DMS 273 treated with DMSO at 0.1 percent for 48 hours (cell line): ENCODE measurements around the gene RBBP8NL.

Source experiments
- DNase-seq: peaks from one replicate; lab custom pipeline; 2025; lab: John Stamatoyannopoulos, UW

RBBP8NL gene

GRCh38 chr20:62392621-62393334, 34.6 kb downstream of the RBBP8NL start:
- no peak for DNase-seq

GRCh38 chr20:62392077-62392418, 35.3 kb downstream of the RBBP8NL start:
- DNase-seq: no peak

- no peak for DNase-seq
These were observed 35.9 kb downstream of the RBBP8NL start for GRCh38 chr20:62391165-62392076.

GRCh38 chr20:62390317-62391164, 36.8 kb downstream of the RBBP8NL start:
- DNase-seq: no peak

GRCh38 chr20:62389601-62390087, 37.7 kb downstream of the RBBP8NL start:
- DNase-seq: no peak

- no peak for DNase-seq
These were observed 38.3 kb downstream of the RBBP8NL start for GRCh38 chr20:62388839-62389600.

- no peak for DNase-seq
These were observed 39.3 kb downstream of the RBBP8NL start for GRCh38 chr20:62387933-62388635.

GRCh38 chr20:62387219-62387913, 40.0 kb downstream of the RBBP8NL start:
- no peak for DNase-seq

- DNase-seq: peak; percentile 58
These were observed 40.7 kb downstream of the RBBP8NL start, which contains the start of gene RPS21 for GRCh38 chr20:62386383-62387218. RPS21 (plus strand) TSS chr20:62387103; CDS start chr20:62387339, 236 bp downstream.

GRCh38 chr20:62382306-62383198, 44.8 kb downstream of the RBBP8NL start:
- DNase-seq: peak; percentile 35

- no peak for DNase-seq
These were observed 45.5 kb downstream of the RBBP8NL start for GRCh38 chr20:62381842-62382241.

GRCh38 chr20:62381202-62381797, 46.0 kb downstream of the RBBP8NL start:
- no peak for DNase-seq

GRCh38 chr20:62378215-62378614, 49.1 kb downstream of the RBBP8NL start:
- DNase-seq: no peak

- DNase-seq: no peak
These were observed 49.6 kb downstream of the RBBP8NL start for GRCh38 chr20:62377615-62378178.

- DNase-seq: no peak
These were observed 50.3 kb downstream of the RBBP8NL start for GRCh38 chr20:62377064-62377461.

- no peak for DNase-seq
These were observed 51.0 kb downstream of the RBBP8NL start for GRCh38 chr20:62376112-62377063.
